Activated T-helper 17 cell treated with anti-CD3 and anti-CD28 coated beads, Interleukin-2, amount 50 U/mL, for 72 hours (primary cell): Measurements from ENCODE around the gene MYF6. TPM values are rescaled to one million over a fixed set of nuclear protein-coding genes. Genes with fewer than 3 reads are reported as not detected.

Experiments
- total RNA-seq, 2 donors: library from RNA; stranded (reverse); gene quantifications; one replicate each; pipeline ENCODE4 v1.2.3, GENCODE V29; 2022

MYF6 gene
- total RNA-seq, 2 donors from 2014 or later: not detected

Other genes starting within 250 kb of the MYF6 start
- not detected for gene MYF5, start 9.3 kb downstream of the MYF6 start, total RNA-seq
- not detected for gene LIN7A, start 230.3 kb downstream of the MYF6 start, total RNA-seq